Neural progenitor cell (in vitro differentiated cells): ENCODE data around the gene DLG4. TPM values are rescaled to one million over a fixed set of nuclear protein-coding genes. Genes with fewer than 3 reads are reported as not detected.

Experiments
- DNase-seq: peaks from one replicate; pipeline ENCODE4 v3.0.0-alpha.2; 2016; ENCODE audit warnings: low spot score
- H2AFZ ChIP-seq: fragments of 200-600 bp; sonication (generic); replicated peaks from 2 replicates; pipeline ENCODE4 v1.6.1; 2016; ENCODE audit warnings: antibody characterized with exemption
- H3F3A ChIP-seq: fragments of 200-600 bp; sonication (generic); 2 replicates; pipeline ENCODE4 v1.6.1; 2016; ENCODE audit warnings: antibody characterized with exemption, low read depth
- H3K27ac ChIP-seq: fragments of 200-600 bp; sonication (generic); 2 replicates; pipeline ENCODE4 v1.5.1; 2016; ENCODE audit warnings: mild to moderate bottlenecking
- H3K27me3 ChIP-seq: fragments of 200-600 bp; sonication (generic); 2 replicates; pipeline ENCODE4 v1.6.1; 2016; ENCODE audit warnings: mild to moderate bottlenecking, moderate library complexity
- H3K36me3 ChIP-seq: fragments of 200-600 bp; sonication (generic); 2 replicates; pipeline ENCODE4 v1.5.1; 2016
- H3K4me1 ChIP-seq: fragments of 200-600 bp; sonication (generic); 2 replicates; pipeline ENCODE4 v1.6.1; 2016; ENCODE audit warnings: mixed run types
- H3K4me2 ChIP-seq: fragments of 200-600 bp; sonication (generic); 2 replicates; pipeline ENCODE4 v1.6.1; 2016
- H3K4me3 ChIP-seq: fragments of 200-600 bp; sonication (generic); 2 replicates; pipeline ENCODE4 v1.5.1; 2016
- H3K79me2 ChIP-seq: fragments of 200-600 bp; sonication (generic); 2 replicates; pipeline ENCODE4 v1.6.1; 2016; ENCODE audit warnings: low read depth
- H3K9ac ChIP-seq: fragments of 200-600 bp; sonication (generic); 2 replicates; pipeline ENCODE4 v1.6.1; 2016
- H3K9me3 ChIP-seq: fragments of 200-600 bp; sonication (generic); 2 replicates; pipeline ENCODE4 v1.5.1; 2016; ENCODE audit warnings: low read depth
- H4K20me1 ChIP-seq: fragments of 200-600 bp; sonication (generic); 2 replicates; pipeline ENCODE4 v1.6.1; 2016; ENCODE audit warnings: low read depth
- H3K27ac Mint-ChIP-seq: 3 replicates; pipeline ENCODE4 v1.8.0; 2021; ENCODE audit warnings: mixed read lengths
- H3K27me3 Mint-ChIP-seq: 2 replicates; pipeline ENCODE4 v1.8.0; 2022; ENCODE audit warnings: low read depth, mild to moderate bottlenecking, inconsistent platforms, moderate library complexity, mixed read lengths; ENCODE audit not compliant: insufficient read depth
- H3K36me3 Mint-ChIP-seq: 3 replicates; pipeline ENCODE4 v1.8.0; 2021; ENCODE audit warnings: mixed read lengths
- H3K4me1 Mint-ChIP-seq: 3 replicates; pipeline ENCODE4 v1.8.0; 2021; ENCODE audit warnings: mixed read lengths
- H3K4me3 Mint-ChIP-seq: 3 replicates; pipeline ENCODE4 v1.8.0; 2021; ENCODE audit warnings: mild to moderate bottlenecking, moderate library complexity, mixed read lengths
- H3K9me3 Mint-ChIP-seq: 3 replicates; pipeline ENCODE4 v1.8.0; 2020; ENCODE audit warnings: mixed read lengths
- EZH2 ChIP-seq: fragments of 200-600 bp; sonication (generic); IDR thresholded peaks from 2 replicates; pipeline ENCODE4 v1.6.1; 2017; ENCODE audit warnings: antibody characterized with exemption, mild to moderate bottlenecking, moderate library complexity
- EZH2phosphoT487 ChIP-seq: fragments of 200-600 bp; sonication (generic); IDR thresholded peaks from 2 replicates; pipeline ENCODE4 v1.6.1; 2017; ENCODE audit warnings: antibody characterized with exemption
- total RNA-seq: library from RNA; depleted of rRNA; stranded (reverse); fragments of >200 nt; gene quantifications from 2 replicates; pipeline ENCODE4 v1.2.3, GENCODE V29; 2015; ENCODE audit warnings: low replicate concordance
- TF ChIP-seq, protein P1 (sequence below): fragments of 200-600 bp; sonication (generic); IDR thresholded peaks from 2 replicates; pipeline ENCODE4 v1.5.1; 2017; ENCODE audit warnings: antibody characterized with exemption, mild to moderate bottlenecking

The DLG4 gene
- total RNA-seq, 1 donor from 2014 or later = 23.5 TPM

DNA sequence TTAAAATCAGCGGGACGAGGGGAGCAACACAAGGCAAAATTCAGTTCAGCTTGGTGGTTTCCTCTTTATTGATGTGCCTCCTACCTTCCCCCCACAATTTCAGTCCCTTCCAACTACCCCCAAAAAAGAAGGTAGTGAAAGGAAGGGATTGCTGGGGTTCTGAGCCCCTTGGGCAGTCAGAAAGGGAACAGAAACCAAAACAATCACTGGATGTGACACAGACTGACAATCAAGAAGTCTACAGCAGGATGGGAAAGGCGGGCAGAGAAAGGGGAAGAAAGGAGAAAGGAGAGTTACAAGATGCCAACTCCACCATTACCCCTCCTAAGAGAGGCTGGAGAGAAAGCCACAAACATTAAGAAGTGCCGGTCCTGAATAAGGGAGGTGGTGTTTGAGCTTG is 20.7 kb upstream of the DLG4 start:
- Mint-ChIP-seq H3K4me1 (peaks cover 45% of the 10 kb centered on the region), H3K27ac (no peak overlapping the region), H3K4me3 (peak overlapping the region; percentile 99), H3K36me3 (peaks cover 28% of the 10 kb centered on the region), H3K27me3 (peaks cover 7% of the 10 kb centered on the region), H3K9me3 (no peaks in the 10 kb centered on the region)
- Histone ChIP-seq H3K9me3 (no peaks in the 10 kb centered on the region), H3K4me2 (peak overlapping the region; percentile 83), H3F3A (peaks cover 73% of the 10 kb centered on the region), H3K79me2 (peaks cover 64% of the 10 kb centered on the region), H2AFZ (no peak overlapping the region), H3K27ac (no peak overlapping the region), H3K27me3 (no peaks in the 10 kb centered on the region), H3K36me3 (no peaks in the 10 kb centered on the region), H3K4me1 (peaks cover 18% of the 10 kb centered on the region), H4K20me1 (peaks cover 22% of the 10 kb centered on the region), H3K4me3 (peak overlapping the region; percentile 82), H3K9ac (no peak overlapping the region)
- no peak for DNase-seq
- TF ChIP-seq EZH2phosphoT487 = no peak
- TF ChIP-seq, protein P1, sequence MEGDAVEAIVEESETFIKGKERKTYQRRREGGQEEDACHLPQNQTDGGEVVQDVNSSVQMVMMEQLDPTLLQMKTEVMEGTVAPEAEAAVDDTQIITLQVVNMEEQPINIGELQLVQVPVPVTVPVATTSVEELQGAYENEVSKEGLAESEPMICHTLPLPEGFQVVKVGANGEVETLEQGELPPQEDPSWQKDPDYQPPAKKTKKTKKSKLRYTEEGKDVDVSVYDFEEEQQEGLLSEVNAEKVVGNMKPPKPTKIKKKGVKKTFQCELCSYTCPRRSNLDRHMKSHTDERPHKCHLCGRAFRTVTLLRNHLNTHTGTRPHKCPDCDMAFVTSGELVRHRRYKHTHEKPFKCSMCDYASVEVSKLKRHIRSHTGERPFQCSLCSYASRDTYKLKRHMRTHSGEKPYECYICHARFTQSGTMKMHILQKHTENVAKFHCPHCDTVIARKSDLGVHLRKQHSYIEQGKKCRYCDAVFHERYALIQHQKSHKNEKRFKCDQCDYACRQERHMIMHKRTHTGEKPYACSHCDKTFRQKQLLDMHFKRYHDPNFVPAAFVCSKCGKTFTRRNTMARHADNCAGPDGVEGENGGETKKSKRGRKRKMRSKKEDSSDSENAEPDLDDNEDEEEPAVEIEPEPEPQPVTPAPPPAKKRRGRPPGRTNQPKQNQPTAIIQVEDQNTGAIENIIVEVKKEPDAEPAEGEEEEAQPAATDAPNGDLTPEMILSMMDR = no peak
- TF ChIP-seq EZH2 = no peak

DNA sequence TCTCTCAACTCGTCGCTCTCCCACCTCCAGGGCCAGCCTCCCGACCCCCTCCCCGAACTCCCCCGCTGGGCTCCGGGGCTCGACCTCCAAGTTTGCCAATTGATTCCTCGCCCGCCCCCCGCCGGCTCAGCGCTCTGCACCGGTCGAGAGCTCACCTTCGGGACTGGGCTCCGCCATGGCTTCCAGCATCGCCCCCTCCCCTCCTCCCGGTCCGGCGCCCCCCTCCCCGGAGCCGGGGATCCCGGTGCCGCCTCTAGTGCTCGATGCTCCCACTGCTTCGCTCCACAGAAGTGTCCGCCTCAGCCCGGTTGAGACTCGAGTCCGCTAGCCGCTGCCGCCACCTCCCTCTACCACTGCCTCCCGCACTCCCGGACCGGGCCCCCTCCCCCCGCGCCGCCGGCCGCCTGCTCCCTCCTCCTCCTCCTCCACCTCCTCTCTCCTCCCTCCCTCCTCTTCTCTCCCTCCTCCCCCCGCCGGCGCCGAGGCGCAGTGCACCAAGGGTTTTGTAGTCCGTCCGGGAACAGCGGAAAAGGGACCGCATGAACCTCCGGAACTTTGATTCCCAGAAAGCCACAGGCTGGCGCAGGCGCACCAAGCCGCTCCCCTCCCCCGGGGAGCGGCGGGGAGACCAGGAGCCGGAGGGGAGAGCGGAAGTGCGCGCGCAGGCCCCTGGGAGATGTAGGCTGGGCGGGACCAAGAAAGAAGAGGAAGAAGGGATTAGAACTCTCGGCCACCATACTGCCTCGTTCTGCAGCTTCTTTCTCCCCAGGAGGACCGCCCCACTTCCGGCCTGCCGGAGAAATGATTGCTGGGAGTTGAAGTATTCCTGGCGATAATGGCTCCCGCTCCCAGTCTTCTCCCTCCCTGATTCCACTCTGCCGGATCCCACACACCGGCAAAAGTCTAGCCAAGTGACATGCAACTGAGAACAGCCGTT is 19.7 kb upstream of the DLG4 start, which contains the start of gene PHF23:
Gene PHF23, minus strand, starts transcription at position 367 of the 937 bp plus-strand sequence. Its CDS starts 178 bp downstream, at position 189.
- Histone ChIP-seq H3K4me2 (peak within 1 kb of the TSS; percentile 83), H3K27me3 (no peaks in the 10 kb centered on the region), H3K9me3 (no peaks in the 10 kb centered on the region), H4K20me1 (peaks cover 28% of the 10 kb centered on the region), H3K4me3 (peak within 1 kb of the TSS; percentile 99), H3K27ac (peak within 1 kb of the TSS; percentile 64), H3F3A (peaks cover 74% of the 10 kb centered on the region), H2AFZ (no peak within 1 kb of the TSS), H3K4me1 (peaks cover 18% of the 10 kb centered on the region), H3K79me2 (peaks cover 69% of the 10 kb centered on the region), H3K9ac (peak within 1 kb of the TSS; percentile 86), H3K36me3 (no peaks in the 10 kb centered on the region)
- H3K9me3 Mint-ChIP-seq = no peaks in the 10 kb centered on the region
- peak within 1 kb of the TSS; percentile 99 for H3K4me3 Mint-ChIP-seq
- peaks cover 50% of the 10 kb centered on the region for H3K4me1 Mint-ChIP-seq
- TF ChIP-seq EZH2phosphoT487 (no peak), EZH2 (no peak)
- TF ChIP-seq, protein P1 = no peak
- peaks cover 10% of the 10 kb centered on the region for H3K27me3 Mint-ChIP-seq
- H3K27ac Mint-ChIP-seq = peak within 1 kb of the TSS; percentile 94
- H3K36me3 Mint-ChIP-seq = peaks cover 24% of the 10 kb centered on the region
- peak; percentile 100 for DNase-seq

DNA sequence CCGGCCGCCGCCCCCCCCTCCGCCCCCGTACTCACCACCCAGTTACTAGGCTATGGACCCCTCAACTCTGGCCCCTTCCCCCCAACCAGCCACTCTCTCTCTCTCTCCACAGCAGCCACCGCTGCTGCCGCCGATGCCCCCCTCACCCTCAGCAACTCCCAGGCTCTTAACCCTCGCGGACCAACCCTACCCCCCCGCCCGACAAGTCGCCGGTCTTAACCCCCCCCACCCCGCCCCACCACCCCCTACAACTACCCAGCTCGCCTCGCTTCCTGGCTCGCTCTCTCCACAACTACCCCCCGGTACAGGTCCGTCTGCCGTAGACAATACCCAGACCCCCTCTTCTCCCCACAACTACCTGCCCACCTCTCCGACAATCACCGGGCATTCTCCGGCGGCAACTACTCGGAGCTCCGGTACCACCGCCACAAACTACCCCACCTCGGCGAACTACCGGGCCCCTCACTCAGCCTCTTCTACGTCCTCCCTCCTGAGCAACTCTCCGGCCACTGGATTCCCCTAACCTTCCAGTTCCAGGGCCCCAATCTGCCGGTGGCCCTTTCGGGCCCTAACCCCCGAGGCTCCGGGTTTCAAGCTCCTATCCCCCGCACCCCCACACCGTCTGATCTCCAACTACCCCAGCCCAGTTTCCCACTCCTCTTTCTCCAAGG is 18.9 kb upstream of the DLG4 start:
- Histone ChIP-seq H3K9me3 (no peaks in the 10 kb centered on the region), H3K4me2 (peak overlapping the region; percentile 74), H3K27me3 (no peaks in the 10 kb centered on the region), H3K36me3 (no peaks in the 10 kb centered on the region), H3K27ac (peak overlapping the region; percentile 64), H4K20me1 (peaks cover 28% of the 10 kb centered on the region), H3F3A (peaks cover 73% of the 10 kb centered on the region), H3K4me1 (peaks cover 18% of the 10 kb centered on the region), H2AFZ (no peak overlapping the region), H3K79me2 (peaks cover 76% of the 10 kb centered on the region), H3K9ac (peak overlapping the region; percentile 86), H3K4me3 (peak overlapping the region; percentile 99)
- no peak for TF ChIP-seq EZH2
- TF ChIP-seq, protein P1 = no peak
- no peak for TF ChIP-seq EZH2phosphoT487
- H3K27me3 Mint-ChIP-seq = peaks cover 13% of the 10 kb centered on the region
- H3K9me3 Mint-ChIP-seq = no peaks in the 10 kb centered on the region
- H3K27ac Mint-ChIP-seq = peak overlapping the region; percentile 94
- H3K4me3 Mint-ChIP-seq = peak overlapping the region; percentile 99
- peaks cover 53% of the 10 kb centered on the region for H3K4me1 Mint-ChIP-seq
- peaks cover 25% of the 10 kb centered on the region for H3K36me3 Mint-ChIP-seq
- DNase-seq = peak; percentile 40
